ENCODE measurements around the gene CRK.
"Not testable (repeated sequence)": the region's sequence is repeated elsewhere in the genome, so short reads cannot be mapped to it uniquely, and the experiment has no call there.

CRK gene

DNA sequence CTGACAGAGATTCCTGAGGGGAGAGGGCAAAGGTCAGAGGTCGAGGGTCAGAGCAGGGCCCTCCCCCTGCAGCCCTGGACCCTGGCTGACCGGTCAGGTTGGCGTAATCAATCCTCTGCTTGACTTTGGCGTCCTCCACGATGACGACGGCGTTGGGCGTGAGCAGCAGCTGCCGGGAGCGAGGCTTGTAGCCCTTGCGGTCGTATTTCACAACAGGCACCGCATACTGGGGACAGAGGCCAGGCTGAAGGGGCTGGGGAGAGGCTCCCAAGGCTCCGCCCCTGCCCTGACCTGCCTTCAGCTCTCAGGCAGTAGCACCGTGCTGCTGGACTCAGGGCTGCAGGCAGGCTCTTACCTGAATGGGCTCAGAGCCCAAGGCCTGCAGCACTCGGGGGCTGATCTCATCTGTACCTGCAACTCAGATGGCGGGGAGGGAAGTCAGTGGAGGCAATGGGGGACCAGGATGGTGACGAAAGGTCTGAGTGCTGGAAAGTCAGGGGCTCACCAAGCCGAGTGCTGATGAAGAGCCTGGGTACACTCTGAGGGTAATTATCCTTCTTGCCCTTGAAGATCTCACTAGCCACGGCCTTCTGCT is 12.0 kb upstream of the CRK start:
- DNase-seq (ENCODE audit: low read depth): no peak

DNA sequence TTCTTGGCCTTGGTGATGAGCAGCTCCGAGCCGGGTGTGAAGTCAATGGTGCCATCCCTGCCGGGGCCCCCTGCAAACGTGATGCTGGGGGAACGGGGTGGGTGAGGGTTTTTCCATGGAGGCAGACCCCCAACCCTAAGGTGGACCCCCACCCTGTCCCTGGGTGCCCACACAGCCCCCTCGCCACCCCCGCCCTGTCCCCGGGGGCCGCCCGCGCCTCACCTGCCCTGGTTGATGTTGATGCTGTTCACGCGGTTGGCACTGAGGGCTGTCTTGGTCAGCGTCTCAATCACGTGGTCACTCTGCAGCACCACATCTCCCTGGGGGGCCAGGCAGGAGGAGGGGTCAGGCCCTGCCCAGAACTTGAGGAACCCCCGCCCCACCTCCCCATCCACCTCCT is 11.2 kb upstream of the CRK start:
- DNase-seq (ENCODE audit: low read depth): no peak

DNA sequence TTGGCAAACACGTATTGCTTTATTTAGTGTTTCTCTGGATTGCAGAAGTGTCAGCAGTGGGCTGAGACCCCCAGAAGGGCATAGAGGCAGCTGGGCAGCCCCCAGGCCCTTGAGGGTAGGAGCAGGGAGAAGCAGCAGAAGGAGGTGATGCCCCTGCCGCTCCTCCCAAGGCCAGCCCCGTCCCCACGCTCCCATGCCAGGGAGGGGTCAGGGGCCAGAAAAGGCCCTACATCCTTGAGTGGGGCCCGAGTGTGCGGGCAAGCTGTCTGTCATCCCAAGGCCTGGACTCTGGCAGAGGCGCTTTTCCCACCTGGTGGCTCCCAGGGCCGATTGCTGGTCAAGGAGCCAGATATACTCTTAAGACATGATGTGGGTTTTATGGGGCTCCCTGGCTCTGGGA is 8.2 kb upstream of the CRK start:
- DNase-seq (ENCODE audit: low read depth): no peak

DNA sequence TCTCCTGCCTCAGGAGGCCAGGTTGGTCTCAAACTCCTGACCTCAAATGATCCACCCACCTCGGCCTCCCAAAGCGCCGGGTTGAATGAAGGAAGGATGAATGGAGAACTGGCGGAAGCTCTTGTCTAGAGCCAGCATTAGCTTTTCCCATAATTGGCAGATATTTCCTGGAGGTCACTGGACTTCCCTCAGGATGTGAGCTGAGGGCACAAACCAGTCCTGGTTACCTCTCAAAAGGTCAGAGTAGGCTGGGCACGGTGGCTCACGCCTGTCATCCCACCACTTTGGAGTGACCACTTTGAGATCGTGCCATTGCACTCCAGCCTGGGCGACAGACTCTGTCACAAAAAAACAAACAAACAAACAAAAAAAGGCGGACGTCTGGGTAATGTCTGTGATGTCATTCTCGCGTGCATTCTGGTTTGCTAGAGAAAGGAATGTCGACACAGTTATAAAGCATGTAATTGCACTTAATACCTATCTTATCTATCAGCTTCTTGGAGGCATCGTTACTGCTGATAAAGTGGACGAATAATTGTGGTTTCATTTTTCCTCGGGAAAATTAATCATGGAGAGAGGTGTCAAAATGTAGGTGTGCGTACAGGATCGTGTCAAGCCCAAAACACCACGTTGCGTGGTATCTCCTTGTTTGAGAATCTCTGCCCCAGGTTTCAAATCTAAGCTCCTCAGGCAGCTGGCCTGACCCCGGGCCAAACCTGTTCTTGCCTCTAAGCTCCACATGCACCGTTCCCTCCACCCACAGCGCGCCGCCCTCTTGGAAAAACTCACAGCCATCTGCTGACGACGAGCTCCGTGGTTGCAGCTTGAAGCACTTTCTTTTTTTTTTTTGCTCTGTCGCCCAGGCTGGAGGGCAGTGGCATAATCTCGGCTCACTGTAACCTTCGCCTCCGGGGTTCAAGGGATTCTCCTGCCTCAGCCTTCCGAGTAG is 6.4 kb upstream of the CRK start:
- DNase-seq (ENCODE audit: low read depth): no peak

DNA sequence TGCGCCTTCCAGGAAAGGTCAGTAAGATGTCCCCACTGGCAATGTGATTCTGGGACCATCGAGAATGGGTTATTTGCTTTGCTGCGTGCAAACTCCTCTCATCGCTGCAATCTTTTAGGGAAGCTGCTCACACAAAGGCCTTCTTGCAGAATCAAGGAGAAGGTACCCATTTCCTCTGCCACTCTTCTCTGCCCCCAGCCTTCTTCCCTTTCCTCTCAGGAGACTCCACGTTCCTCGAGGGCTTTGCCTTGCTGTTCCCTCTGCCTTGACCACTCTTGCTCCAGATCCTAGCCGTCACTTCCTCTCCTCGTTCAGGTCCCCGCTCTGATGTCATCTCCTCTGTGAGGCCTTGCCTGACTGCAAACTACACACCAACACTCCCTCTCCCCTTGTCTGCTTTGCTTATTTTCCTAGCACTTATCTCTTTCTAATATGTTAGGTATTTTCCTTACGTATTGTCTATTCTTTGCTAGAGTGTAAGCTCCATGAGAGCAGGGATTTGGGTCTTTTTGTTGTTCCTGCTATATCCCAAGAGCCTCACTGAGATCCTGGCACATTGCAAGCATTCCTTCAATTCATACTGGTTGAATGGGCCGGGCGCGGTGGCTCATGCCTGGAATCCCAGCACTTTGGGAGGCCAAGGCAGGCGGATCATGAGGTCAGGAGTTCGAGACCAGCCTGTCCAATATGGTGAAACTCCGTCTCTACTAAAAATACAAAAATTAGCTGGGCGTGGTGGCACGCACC is 5.3 kb upstream of the CRK start:
- no peak for DNase-seq (ENCODE audit: low read depth)

DNA sequence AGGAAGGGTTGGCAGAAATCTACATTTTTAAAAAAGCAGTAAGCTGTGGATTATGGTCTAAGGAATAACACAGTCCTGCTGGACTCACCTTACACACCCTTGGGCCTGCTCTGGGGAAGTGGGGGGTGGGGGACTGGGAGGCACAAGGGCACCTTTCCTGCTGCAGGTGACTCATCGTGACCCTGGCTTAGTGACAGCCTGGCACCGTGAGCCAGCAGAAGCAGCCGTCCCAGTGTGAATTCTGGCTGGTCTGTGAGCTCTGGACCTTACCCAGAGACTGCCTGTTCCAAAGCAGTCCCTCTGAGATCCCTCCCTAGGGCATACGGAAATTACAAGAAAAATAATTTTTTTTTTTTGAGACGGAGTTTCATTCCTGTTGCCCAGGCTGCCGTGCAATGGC is 4.2 kb upstream of the CRK start:
- DNase-seq (ENCODE audit: low read depth): no peak

DNA sequence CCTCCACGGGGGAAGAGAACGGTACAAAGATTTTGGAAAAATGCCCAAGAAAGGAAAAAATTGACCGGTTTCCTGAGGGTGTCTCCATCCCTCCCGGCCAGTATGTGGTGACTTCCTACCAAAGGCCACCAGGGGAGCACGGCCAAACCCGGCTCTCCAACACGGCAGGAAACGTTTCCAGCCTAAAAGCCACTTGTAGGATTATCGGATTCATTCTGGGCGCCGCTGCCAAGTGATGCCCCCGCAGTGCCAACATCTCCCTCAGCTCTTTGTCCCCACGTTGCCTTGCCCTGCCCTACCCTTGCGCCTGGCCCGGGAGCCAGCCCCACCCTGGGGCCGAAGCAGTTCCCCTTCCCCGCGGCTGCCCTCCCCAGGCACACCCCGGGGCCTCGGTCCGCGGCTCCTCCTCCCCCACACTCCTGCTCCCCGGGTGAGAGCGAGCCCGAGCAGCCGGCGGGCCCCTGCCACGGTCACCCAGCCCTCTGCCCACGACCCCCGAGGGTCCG is 688 bp downstream of the CRK start:
- peak; percentile 25 for DNase-seq (ENCODE audit: low read depth)

DNA sequence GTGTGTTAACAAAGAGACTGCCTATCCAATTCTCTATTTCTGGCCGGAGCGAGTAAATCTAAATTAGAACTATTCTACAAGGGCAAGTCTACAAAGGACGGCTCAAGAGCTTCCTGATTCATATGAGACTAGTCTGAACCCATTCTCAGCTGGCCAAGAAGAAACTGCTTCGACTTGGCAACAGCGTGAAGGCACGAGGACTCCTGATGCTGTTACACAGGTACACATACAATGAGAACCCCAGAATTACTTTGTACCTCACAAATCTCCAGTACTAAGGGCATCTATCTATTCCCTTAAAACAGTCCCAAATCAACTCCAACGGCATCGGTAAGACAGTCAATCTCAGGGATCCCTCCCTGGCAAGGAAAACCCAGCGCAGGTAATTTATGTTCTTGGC is 1.5 kb downstream of the CRK start:
- no peak for DNase-seq (ENCODE audit: low read depth)

DNA sequence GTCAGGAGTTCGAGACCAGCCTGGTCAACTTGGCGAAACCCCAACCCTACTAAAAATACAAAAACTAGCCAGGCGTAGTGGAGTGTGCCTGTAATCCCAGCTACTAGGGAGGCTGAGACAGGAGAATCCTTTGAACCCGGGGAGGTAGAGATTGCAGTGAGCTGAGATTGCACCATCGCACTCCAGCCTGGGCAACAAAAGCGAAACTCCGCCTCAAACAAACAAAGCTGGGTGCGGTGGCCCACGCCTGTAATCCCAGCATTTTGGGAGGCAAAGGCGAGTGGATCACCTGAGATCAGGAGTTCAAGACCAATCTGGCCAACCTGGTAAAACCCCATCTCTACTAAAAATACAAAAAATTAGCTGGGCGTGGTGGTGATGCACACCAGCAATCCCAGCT is 2.3 kb downstream of the CRK start:
- not testable (repeated sequence) for DNase-seq (ENCODE audit: low read depth)

DNA sequence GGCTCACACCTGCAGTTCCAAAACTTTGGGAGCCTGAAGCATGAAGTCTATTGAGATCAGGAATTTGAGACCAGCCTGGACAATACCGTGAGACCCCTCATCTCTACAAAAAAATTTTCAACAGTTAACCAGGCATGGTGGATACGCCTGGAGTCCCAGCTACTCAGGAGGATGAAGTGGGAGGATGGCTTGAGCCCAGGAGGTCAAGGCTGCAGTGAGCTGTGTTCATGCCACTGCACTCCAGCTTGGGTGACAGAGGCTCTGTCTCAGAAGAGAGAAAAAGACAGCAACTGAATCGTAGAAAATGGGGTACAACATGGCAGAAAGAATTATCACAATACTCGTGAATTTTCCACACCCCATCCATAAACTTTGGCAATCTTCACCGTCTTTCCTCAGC is 3.2 kb downstream of the CRK start:
- DNase-seq (ENCODE audit: low read depth): no peak

DNA sequence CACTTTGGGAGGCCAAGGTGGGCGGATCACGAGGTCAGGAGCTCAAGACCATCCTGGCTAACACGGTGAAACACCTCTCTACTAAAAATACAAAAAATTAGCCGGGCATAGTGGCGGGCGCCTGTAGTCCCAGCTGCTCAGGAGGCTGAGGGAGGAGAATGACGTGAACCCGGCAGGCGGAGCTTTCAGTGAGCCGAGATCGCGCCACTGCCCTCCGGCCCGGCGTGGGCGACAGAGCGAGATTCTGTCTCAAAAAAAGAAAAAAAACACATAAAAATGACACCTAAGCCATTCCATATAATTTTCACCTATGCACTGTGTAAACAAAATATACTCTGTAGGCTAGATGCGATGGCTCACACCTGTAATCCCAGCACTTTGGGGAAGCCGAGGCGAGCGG is 5.8 kb downstream of the CRK start:
- DNase-seq (ENCODE audit: low read depth): not testable (repeated sequence)

DNA sequence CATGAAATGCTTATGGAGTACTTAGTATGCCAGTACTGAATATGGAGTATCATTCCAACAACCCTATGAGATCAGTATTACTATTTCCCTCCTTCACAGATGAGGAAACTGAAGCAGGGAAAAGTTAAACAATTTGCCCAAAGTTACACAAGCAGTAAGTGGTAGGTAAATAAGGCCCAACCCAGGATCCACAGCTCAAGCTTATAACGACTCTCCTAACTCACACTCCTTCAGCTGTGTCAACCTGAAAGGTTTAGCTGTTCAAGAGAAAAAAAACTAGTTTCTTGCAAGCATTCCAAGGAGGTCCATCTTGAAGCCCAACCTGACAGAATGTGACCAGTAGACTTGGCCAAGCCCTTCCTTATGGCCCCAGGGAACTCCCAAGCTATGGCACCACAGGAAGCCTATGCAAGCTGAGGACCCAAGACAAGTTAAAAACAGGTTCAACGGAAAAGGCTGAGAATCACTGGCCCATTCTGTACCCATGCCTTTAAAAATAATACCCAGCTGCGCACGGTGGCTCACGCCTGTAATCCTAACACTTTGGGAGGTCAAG is 6.5 kb downstream of the CRK start:
- DNase-seq (ENCODE audit: low read depth): no peak

DNA sequence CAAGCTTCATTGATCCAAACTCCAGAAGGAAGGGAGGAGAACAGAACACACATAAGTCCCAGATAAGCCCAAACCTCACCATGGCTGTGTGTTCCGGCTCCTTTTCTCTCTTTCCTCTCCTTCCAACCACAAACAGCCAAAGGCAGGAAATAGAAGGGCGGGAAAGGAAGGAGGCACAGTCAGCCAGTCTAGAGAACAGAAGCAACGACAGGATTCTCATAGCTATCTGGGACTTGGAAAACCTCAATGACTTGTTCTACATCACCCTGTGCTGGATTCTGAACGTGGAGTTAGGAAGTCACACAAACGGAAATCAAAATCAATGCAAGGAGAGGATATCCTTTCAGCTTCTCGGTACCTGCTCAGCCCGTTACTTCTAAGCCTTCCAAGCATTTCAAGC is 9.0 kb downstream of the CRK start:
- no peak for DNase-seq (ENCODE audit: low read depth)

DNA sequence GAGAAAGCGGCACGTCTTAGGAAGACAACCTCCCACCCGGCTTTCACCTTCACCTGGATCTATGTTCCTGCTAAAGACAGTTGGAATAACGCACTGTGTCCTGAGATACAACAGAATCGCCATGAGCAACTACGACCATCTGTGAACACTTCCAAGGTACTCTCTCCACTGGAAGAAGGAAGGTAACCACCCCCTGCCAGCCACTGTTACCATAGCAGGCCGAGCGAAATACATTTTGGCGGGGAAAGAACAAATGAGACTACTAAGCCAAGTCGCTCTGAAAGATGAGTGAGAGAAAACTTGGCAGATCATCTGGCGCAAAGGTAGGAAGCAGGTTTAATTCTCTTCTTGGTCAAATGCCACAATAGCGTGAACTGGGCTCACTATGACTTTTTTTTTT is 9.8 kb downstream of the CRK start:
- DNase-seq (ENCODE audit: low read depth): no peak

DNA sequence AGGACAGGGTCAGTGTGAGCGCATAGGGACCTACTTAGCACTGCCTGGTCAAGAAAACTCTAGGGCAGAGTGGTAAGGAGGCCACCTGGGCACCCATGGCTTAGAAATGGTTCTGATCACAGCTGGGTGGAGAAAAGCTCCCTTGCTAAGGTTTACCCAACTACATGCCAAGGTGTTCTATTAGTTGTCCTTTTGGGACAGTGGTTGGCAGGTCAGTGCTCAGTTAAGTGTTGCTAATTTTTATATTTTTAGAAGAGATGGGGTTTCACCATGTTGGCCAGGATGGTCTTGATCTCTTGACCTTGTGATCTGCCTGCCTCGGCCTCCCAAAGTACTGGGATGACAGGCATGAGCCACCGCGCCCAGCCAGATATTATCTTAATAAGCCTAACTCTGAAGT is 10.3 kb downstream of the CRK start:
- DNase-seq (ENCODE audit: low read depth): not testable (repeated sequence)

DNA sequence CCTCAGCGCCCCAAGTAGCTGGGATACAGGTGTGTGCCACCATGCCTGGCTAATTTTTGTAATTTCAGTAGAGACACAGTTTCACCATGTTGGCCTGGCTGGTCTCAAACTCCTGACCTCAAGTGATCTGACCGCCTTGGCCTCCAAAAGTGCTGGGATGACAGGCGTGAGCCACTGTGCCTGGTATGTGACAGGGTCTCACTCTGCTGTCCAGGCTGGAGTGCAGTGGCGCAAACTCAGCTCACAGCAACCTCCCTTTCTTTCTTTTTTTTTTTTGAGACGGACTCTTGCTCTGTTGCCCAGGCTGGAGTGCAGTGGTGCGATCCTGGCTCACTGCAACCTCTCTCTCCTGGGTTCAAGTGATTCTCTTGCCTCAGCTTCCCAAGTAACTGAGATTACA is 13.3 kb downstream of the CRK start:
- not testable (repeated sequence) for DNase-seq (ENCODE audit: low read depth)

DNA sequence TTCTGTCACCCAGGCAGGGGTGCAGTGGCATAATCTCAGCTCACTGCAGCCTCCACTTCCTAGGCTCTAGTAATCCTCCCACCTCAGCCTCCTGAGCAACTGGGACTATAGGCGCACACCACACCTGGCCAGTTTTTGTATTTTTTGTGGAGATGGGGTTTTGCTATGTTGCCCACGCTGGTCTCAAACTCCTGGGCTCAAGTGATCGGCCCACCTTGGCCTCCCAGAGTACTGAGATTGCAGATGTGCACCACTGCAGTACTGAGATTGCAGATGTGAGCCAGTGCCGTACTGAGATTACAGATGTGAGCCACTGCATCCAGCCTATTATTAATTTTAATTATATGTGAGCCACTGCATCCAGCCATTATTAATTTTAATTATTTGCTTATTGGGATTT is 13.8 kb downstream of the CRK start:
- DNase-seq (ENCODE audit: low read depth): no peak

DNA sequence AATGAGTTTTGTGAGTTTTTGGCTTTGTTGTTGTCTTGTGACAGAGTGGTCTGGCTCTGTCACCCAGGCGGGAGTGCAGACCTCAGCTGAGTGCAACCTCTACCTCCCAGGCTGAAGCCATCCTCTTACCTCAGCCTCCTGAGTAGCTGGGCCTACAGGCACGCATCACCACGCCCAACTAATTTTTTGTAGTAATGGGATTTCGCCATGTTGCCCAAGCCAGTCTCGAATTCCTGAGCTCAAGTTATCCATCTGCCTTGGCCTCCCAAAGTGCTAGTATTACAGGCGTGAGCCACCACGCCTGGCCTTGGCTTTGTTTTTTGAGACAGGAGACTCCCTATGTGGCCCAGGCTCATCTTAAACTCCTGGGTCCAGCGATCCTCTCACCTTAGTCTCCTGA is 15.1 kb downstream of the CRK start:
- DNase-seq (ENCODE audit: low read depth): no peak

DNA sequence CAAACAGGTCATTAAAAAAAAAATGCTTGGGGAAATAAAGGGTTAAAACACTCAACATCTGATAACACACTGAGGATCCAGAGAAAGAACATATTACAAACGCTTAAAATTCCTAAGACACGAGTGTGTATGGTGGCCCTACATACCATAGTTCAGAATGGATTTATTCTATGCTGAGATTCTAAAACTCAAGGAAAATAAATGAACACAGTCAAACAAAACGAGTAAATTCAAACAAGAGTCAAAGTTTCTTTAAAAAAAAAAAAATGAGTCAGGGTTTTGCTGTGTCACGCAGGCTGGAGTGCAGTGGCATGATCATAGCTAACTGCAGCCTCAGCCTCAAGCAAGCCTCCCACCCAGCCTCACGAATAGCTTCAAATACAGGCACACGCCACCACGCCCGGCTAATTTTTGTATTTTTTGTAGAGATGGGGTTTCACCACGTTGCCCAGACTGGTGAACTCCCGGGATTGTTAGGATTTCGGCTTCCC is 17.4 kb downstream of the CRK start:
- no peak for DNase-seq (ENCODE audit: low read depth)

DNA sequence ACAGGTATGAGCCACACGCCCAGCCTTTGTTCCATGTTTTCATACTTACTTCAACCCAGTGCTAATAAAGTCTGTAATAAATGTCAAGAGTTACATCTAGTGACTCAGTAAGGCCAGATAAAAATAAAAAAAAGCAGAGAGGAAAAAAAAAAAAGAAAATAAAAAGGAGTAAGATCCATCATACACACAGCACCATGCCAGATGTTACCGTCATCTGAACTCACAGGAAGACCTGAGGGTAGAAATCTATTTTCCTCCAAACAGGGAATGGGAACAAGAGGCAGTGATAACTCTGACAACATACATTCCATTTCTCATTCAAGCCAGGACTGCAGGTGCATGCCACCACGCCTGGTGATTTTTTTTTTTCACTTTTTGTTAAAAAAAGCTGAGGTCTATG is 20.7 kb downstream of the CRK start:
- DNase-seq (ENCODE audit: low read depth): no peak

DNA sequence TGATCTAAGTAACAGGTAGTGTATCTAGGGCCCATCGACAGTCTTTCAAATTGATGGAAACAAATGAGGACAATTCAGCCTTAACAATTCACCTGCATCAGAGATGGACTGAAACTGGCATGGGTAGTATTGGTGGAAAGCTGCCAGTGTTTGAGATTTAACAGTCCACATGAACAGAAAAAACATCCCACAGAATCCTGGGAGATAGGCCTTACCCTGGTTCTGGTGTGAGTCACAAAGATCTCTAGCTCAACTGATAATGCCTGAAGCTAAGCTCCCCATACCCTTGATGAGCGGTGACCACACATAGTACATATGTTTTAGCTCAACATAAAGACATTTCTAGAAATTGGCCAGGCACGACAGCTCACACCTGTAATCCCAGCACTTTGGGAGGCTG is 21.9 kb downstream of the CRK start:
- DNase-seq (ENCODE audit: low read depth): no peak

DNA sequence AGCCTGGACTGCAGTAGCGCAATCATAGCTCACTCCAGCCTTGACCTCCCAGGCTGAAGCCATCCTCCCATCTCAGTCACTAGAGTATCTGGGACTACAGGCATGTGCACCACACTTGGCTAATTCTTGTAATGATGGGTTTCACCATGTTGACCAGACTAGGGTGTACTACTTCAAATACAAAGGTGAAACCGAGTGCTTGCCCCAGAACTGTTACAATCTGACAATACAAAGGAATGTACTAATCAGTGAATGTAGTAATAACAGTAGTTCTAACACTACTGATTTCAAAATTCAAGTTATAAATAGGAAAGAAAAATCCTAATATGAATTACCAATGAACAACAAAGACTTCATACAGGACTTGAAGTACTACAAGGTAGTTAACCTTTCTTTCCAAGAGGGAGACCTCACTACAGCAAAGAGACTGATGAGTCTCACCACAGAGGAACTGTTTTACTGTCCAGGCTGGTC is 24.4 kb downstream of the CRK start:
- DNase-seq (ENCODE audit: low read depth): no peak
